ENCODE data around the gene FCN2. TPM values are rescaled to one million over a fixed set of nuclear protein-coding genes. Genes with fewer than 3 reads are reported as not detected.

FCN2 gene
- total RNA-seq, 4 donors from 2014 or later, result 0.49 TPM; not detected in 3

DNA sequence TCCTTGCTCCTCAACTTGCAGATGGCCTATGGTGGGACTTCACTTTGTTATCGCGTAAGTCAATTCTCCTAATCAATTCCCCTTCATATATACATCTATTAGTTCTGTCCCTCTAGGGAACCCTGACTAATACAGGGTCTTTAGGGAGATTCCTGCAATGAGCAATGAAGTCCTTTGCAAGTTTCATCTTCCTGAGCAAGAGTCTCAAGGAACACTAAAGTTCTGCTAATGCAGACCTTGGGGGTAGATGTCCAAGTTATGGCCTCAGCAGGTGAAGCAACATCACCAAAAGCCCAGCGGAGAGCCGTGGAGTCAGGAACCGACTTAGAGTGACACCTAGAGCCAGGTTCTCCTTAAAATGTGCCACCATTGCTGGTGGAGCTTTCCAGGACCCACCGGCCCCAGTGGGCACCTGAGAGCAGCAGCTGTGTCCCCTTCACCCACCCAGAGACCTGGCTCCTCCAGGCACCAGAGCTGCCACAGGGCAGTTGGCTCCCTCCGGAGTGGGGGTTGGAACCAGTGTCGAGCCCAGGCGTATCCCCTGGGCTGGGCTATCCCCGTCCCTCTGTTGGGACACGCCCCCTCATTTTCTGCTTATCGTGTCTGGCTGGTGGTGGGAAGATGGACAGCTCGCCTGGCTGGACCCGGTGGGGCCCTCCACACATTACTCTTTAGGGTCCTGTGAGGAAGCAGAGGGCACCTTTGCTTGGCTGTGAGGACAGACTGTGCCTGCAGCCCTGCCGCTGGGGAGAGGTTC, 48.0 kb downstream of the FCN2 start:
- Histone ChIP-seq H3K36me3 (no peaks in the 10 kb centered on the region), H3K4me1 (no peaks in the 10 kb centered on the region), H3K4me3 (no peak overlapping the region), H3K9me3 (no peaks in the 10 kb centered on the region), H3K27ac (no peak overlapping the region), H3K27me3 (no peaks in the 10 kb centered on the region)
- intact Hi-C loops (cut with DNase I; ENCODE audit: low total_unique reads), result no loop called here
- no peak for DNase-seq
- TF ChIP-seq POLR2A (IDR thresholded peaks at IDR 0.05), result no peak
- TF ChIP-seq, protein P1, sequence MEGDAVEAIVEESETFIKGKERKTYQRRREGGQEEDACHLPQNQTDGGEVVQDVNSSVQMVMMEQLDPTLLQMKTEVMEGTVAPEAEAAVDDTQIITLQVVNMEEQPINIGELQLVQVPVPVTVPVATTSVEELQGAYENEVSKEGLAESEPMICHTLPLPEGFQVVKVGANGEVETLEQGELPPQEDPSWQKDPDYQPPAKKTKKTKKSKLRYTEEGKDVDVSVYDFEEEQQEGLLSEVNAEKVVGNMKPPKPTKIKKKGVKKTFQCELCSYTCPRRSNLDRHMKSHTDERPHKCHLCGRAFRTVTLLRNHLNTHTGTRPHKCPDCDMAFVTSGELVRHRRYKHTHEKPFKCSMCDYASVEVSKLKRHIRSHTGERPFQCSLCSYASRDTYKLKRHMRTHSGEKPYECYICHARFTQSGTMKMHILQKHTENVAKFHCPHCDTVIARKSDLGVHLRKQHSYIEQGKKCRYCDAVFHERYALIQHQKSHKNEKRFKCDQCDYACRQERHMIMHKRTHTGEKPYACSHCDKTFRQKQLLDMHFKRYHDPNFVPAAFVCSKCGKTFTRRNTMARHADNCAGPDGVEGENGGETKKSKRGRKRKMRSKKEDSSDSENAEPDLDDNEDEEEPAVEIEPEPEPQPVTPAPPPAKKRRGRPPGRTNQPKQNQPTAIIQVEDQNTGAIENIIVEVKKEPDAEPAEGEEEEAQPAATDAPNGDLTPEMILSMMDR (IDR thresholded peaks at IDR 0.05), result no peak

DNA sequence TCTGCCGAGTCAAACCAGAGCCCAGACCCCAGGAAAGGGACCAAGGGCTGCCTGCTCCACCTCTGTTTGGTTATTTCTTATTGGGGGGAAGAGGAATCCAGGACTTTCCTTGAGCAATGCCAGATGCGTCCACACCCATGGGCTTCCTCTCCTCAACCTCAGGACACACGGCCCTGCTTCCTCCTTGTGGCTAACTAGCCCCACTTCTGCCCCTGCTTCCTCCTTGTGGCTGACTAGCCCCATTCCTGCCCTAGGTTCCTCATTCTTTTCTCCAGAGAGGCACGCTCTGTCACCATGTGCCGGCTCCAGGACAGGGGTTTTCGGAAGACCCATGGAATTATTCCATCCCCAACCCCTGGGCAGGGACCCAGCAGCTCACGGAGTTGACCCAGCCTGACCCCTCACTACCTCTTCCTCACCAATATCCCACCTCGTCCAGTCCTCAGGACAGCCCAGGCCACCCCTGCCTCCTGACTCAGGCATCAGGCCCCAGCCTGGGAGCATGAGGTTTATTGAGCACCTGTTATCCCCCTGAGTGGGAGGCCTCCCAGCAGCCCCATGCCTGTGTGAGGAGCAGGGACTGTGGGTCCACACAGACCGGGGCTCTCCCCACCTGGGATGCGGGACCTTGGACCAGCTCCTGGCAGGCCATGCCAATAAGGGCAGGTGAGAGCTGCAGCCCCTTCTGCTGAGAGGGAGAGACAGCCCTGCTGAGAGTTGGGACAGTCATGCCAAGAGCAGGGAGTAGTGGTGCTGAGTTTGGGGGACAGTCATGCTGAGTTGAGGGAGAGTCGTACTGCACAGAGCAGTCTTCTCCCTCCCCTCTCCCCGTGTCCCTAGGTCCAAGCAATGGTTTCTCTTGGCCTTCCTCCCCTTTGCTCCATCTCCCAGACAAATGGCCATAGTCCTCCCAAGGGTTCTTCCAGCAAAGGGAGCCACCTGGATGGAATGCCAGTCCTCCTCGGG, 48.9 kb downstream of the FCN2 start:
- Histone ChIP-seq H3K4me1 (no peaks in the 10 kb centered on the region), H3K9me3 (no peaks in the 10 kb centered on the region), H3K36me3 (no peaks in the 10 kb centered on the region), H3K27me3 (no peaks in the 10 kb centered on the region), H3K27ac (no peak overlapping the region), H3K4me3 (no peak overlapping the region)
- TF ChIP-seq, protein P1 (IDR thresholded peaks at IDR 0.05), result no peak
- no peak for TF ChIP-seq POLR2A (IDR thresholded peaks at IDR 0.05)
- DNase-seq, result no peak
- intact Hi-C loops (cut with DNase I; ENCODE audit: low total_unique reads), result no loop called here

DNA sequence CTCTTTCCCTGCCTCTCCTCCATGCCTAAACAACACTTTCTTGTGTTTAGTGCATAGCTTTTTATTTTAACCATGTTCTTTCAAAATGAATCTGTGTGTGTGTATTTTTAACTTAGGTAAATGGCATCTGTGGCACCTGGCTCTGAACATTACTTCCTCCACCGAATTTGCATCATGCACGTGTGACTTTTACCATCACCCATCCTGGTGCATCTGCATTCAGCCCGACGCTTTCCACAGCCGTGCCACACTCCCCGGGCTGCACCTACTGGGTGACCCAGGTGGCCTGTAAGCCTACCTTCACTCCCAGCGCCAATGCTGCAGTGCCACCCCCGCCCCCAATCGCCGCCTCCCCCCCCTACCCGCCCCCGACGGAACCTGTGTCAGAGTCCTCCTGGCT, 49.8 kb downstream of the FCN2 start:
- Histone ChIP-seq H3K9me3 (no peaks in the 10 kb centered on the region), H3K27ac (no peak overlapping the region), H3K4me1 (no peaks in the 10 kb centered on the region), H3K27me3 (no peaks in the 10 kb centered on the region), H3K36me3 (no peaks in the 10 kb centered on the region), H3K4me3 (no peak overlapping the region)
- TF ChIP-seq POLR2A (IDR thresholded peaks at IDR 0.05), result no peak
- TF ChIP-seq, protein P1 (IDR thresholded peaks at IDR 0.05), result no peak
- no peak for DNase-seq
- intact Hi-C loops (cut with DNase I; ENCODE audit: low total_unique reads), result no loop called here

DNA sequence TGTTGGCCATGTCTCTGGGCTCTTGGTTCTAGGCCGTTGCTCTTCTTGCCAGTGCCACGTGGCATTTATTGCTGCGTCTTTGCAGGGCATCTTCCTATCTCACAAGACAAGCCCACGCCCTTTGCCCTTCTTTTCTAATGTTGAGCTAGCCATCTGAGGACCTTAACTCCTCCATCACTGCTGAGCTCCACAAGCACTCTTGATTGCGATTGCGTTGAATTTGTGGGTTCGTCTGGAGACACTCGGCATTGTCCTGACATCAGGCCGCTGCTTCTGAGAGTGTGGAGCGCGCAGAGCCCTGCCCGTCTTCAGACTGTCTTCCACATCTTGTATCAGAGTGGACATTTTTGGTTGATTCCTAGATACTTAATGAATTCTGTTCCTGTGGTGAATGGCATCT, 51.6 kb downstream of the FCN2 start:
- H3K4me3 ChIP-seq, result no peak overlapping the region
- no peak for TF ChIP-seq POLR2A (IDR thresholded peaks at IDR 0.05)

DNA sequence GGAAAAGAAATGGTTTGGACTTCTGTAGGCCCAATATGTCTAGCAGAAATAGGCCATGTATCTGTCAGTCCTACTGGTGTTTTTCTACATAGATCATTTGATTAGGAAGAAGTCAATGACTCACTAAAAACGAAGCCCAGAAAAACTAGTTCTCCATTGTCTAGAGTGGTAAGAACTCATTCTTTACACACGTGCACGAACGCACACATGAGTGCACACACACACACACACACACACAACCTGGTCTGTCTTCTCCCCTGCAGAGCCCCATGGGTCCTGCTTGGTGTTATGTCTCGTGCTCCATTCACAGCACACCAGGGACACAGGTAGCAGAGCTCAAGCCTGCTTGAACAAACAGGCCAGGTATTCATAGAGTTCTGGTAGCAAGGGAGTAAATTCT, 52.0 kb downstream of the FCN2 start:
- intact Hi-C loops (cut with DNase I; ENCODE audit: low total_unique reads), result no loop called here
- no peak for DNase-seq
- H3K4me3 ChIP-seq, result no peak overlapping the region
- no peaks in the 10 kb centered on the region for H3K4me1 ChIP-seq
- TF ChIP-seq POLR2A (IDR thresholded peaks at IDR 0.05), result no peak
- TF ChIP-seq, protein P1 (IDR thresholded peaks at IDR 0.05), result no peak
- no peaks in the 10 kb centered on the region for H3K36me3 ChIP-seq
- no peaks in the 10 kb centered on the region for H3K27me3 ChIP-seq
- H3K9me3 ChIP-seq, result no peaks in the 10 kb centered on the region
- no peak overlapping the region for H3K27ac ChIP-seq

More for the DNA sequence above, 51.6 kb downstream of the FCN2 start:
- H3K9me3 ChIP-seq, result no peaks in the 10 kb centered on the region
- no peaks in the 10 kb centered on the region for H3K4me1 ChIP-seq
- H3K27me3 ChIP-seq, result no peaks in the 10 kb centered on the region
- H3K36me3 ChIP-seq, result no peaks in the 10 kb centered on the region
- DNase-seq, result no peak
- H3K27ac ChIP-seq, result no peak overlapping the region
- intact Hi-C loops (cut with DNase I; ENCODE audit: low total_unique reads), result no loop called here
